Stimulated activated naive CD8-positive, alpha-beta T cell treated with anti-CD3 and anti-CD28 coated beads, Interleukin-15, Interleukin-2, amounts not matched to agents 100 ng/mL and 50 ng/mL, for 24 hours (primary cell): ENCODE results near the gene PDLIM7.

Experiments used
- H3K27ac Mint-ChIP-seq: one replicate; pipeline ENCODE4 v1.8.0; 2021; ENCODE audit warnings: mild to moderate bottlenecking, mixed read lengths
- H3K27me3 Mint-ChIP-seq: one replicate; pipeline ENCODE4 v1.8.0; 2021; ENCODE audit warnings: mixed read lengths
- H3K36me3 Mint-ChIP-seq: one replicate; pipeline ENCODE4 v1.8.0; 2021; ENCODE audit warnings: low read depth, mixed read lengths
- H3K4me1 Mint-ChIP-seq: one replicate; pipeline ENCODE4 v1.8.0; 2021; ENCODE audit warnings: low read depth, mixed read lengths
- H3K4me3 Mint-ChIP-seq: one replicate; pipeline ENCODE4 v1.8.0; 2021; ENCODE audit warnings: mild to moderate bottlenecking, mixed read lengths
- H3K9me3 Mint-ChIP-seq: one replicate; pipeline ENCODE4 v1.8.0; 2021; ENCODE audit warnings: mixed read lengths

Gene PDLIM7

GRCh38 chr5:177447066-177447610 is 50.3 kb downstream of the PDLIM7 start:
- H3K4me3 Mint-ChIP-seq, result peak overlapping the region; percentile 75
- H3K9me3 Mint-ChIP-seq, result no peaks in the 10 kb centered on the region
- H3K36me3 Mint-ChIP-seq, result peaks cover 5% of the 10 kb centered on the region
- H3K4me1 Mint-ChIP-seq, result peaks cover 44% of the 10 kb centered on the region
- H3K27me3 Mint-ChIP-seq, result no peaks in the 10 kb centered on the region
- H3K27ac Mint-ChIP-seq, result no peak overlapping the region

- Mint-ChIP-seq H3K27ac (peak within 1 kb of the TSS; percentile 77), H3K36me3 (peaks cover 6% of the 10 kb centered on the region), H3K9me3 (no peaks in the 10 kb centered on the region), H3K4me1 (peaks cover 40% of the 10 kb centered on the region), H3K4me3 (peak within 1 kb of the TSS; percentile 75), H3K27me3 (no peaks in the 10 kb centered on the region)
These were observed 51.0 kb downstream of the PDLIM7 start, which contains the start of gene PRR7 for GRCh38 chr5:177446200-177447065. Gene PRR7 (plus strand): TSS chr5:177446814. CDS start chr5:177455068, 8,254 bp downstream.

GRCh38 chr5:177445917-177446199 is 51.5 kb downstream of the PDLIM7 start:
- peak overlapping the region; percentile 75 for H3K4me3 Mint-ChIP-seq
- no peaks in the 10 kb centered on the region for H3K27me3 Mint-ChIP-seq
- H3K9me3 Mint-ChIP-seq, result no peaks in the 10 kb centered on the region
- H3K27ac Mint-ChIP-seq, result peak overlapping the region; percentile 68
- peaks cover 6% of the 10 kb centered on the region for H3K36me3 Mint-ChIP-seq
- H3K4me1 Mint-ChIP-seq, result peaks cover 44% of the 10 kb centered on the region

GRCh38 chr5:177445052-177445916 is 52.1 kb downstream of the PDLIM7 start:
- peaks cover 48% of the 10 kb centered on the region for H3K4me1 Mint-ChIP-seq
- peak overlapping the region; percentile 68 for H3K27ac Mint-ChIP-seq
- H3K27me3 Mint-ChIP-seq, result no peaks in the 10 kb centered on the region
- H3K9me3 Mint-ChIP-seq, result no peaks in the 10 kb centered on the region
- peak overlapping the region; percentile 75 for H3K4me3 Mint-ChIP-seq
- peaks cover 6% of the 10 kb centered on the region for H3K36me3 Mint-ChIP-seq

DNA sequence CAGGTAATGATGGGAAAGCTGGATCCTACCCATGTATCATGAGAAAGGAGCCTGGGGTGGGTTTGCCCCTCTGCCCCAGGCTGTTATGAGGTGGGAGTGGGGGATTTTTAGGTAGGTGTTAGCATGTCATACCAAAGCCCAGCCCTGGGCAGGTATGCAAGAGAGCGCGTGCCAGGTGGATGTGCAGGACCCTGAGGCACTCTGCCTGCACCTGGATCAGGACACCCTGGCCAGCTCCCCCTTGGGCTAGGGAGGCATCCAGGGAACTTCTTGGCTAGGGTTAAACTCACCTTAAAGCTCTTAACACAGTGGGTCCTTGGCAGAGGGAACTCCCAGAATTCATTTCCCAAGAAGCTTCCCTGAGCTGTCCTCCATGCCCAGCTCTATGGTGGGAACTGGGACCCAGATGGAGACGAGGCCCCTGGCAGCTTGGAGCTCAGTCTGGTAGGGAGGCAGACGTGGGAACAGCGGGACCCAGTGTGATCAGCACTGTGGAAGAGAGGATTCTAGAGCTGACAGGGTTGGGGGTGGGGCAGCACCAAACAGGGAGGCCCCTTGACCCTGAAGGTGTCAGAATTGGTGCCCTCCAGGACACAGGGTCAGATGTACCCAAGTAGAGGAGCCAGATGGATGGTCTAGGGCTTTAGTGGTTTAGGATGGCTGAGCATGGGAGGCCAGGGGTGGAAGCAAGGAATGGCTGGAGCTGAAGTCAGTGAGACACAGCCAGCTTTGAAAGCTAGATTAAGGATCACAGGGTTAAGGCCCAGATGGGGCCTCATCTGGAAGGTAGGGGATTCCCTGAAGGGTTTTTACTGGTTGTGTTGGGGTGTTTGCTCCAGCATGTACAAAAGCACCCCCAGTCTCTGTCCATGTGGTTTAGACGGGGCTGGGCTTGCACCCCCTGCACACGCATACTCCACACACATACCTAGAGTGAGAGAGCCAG is 53.0 kb downstream of the PDLIM7 start:
- Mint-ChIP-seq H3K9me3 (no peaks in the 10 kb centered on the region), H3K4me3 (peak overlapping the region; percentile 75), H3K4me1 (peaks cover 57% of the 10 kb centered on the region), H3K27me3 (no peaks in the 10 kb centered on the region), H3K36me3 (peaks cover 13% of the 10 kb centered on the region), H3K27ac (peak overlapping the region; percentile 68)

DNA sequence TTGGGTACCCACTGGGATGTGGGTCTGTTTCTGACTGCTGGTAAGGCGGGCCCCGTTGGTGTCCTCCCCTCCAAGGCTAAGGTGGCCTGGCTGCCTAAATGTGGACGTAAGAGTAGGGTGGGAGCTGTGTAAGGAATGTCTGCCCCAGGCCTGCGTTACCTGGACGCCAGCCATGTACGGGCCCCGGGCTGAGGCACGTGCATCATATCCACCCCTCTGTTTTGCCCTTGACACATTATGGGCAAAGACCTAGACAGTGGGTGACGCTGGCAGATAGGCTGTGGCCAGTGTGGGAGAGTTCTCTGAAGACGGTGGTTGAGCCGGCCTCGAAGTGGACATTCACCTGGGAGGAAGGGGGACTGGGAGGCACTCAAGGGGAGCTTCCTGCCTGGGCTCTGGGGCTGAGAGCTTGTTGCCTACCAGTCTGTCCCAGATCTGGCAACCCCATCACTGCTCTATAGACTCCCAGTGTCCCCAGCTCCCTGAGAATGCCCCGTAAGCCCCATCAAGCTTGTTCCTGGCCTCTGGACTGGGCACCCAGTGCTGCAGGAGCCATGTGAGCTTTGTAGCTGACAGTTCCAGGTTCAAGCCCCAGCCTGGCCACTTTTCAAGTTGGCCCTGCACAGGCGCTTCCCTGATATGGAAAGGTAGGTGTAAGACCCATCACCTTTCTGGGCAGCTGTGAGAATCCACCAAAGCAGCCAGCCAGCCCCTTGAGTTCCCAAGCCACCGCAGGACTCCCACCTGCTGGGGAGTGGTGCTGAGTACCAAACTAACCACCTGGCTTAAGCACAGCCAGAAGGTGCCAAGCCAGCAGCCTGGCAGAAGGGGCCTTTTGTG is 54.0 kb downstream of the PDLIM7 start:
- H3K9me3 Mint-ChIP-seq, result no peaks in the 10 kb centered on the region
- H3K27ac Mint-ChIP-seq, result no peak overlapping the region
- H3K4me1 Mint-ChIP-seq, result peaks cover 57% of the 10 kb centered on the region
- no peak overlapping the region for H3K4me3 Mint-ChIP-seq
- H3K36me3 Mint-ChIP-seq, result peaks cover 21% of the 10 kb centered on the region
- no peaks in the 10 kb centered on the region for H3K27me3 Mint-ChIP-seq

- Mint-ChIP-seq H3K4me1 (peaks cover 54% of the 10 kb centered on the region), H3K27ac (no peak overlapping the region), H3K9me3 (no peaks in the 10 kb centered on the region), H3K27me3 (no peaks in the 10 kb centered on the region), H3K4me3 (no peak overlapping the region), H3K36me3 (peaks cover 32% of the 10 kb centered on the region)
These were observed 55.2 kb downstream of the PDLIM7 start for GRCh38 chr5:177442066-177442826.

GRCh38 chr5:177440990-177441780 is 56.2 kb downstream of the PDLIM7 start:
- Mint-ChIP-seq H3K4me3 (no peak overlapping the region), H3K36me3 (peaks cover 42% of the 10 kb centered on the region), H3K27ac (peak overlapping the region; percentile 11)

DNA sequence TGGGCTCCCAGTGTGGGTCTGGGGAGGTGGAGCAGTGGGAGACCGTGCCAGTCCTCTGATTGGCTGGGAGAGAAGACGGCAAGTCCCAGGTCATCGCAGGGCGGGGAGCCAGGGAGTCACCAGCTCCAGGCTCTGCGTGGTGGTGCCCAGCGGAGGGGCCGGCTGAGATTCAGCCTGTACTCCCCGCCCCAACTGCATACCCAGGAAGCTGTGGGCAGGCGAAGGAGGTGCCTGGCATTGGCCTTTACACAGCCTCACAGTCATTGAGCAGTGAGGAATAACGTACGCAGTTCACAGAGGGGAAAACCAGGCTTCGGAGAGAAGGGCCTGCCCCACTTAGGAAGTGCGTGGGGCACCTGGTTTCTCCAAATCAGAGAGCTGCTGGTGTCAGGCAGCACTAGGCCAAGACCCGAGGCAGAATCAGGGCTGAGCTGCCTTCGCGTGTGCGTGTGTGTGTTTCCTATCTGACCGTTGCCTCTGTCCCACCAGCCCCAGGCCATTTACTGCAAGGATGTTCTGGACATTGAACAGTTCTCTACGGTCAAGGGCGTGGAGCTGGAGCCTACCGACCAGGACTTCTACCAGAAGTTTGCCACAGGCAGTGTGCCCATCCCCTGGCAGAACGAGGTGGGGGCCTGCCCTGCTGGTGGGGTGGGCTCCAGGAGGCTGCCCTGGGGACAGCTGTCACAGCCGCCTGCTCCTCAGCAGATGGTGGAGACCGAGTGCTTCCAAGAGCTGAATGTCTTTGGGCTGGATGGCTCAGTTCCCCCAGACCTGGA is 57.0 kb downstream of the PDLIM7 start:
- Mint-ChIP-seq H3K27me3 (no peaks in the 10 kb centered on the region), H3K36me3 (peaks cover 48% of the 10 kb centered on the region), H3K9me3 (no peaks in the 10 kb centered on the region), H3K4me3 (peak overlapping the region; percentile 20), H3K27ac (peak overlapping the region; percentile 82), H3K4me1 (peaks cover 60% of the 10 kb centered on the region)

More at GRCh38 chr5:177440990-177441780, 56.2 kb downstream of the PDLIM7 start:
- no peaks in the 10 kb centered on the region for H3K9me3 Mint-ChIP-seq
- H3K4me1 Mint-ChIP-seq, result peaks cover 61% of the 10 kb centered on the region
- H3K27me3 Mint-ChIP-seq, result no peaks in the 10 kb centered on the region

DNA sequence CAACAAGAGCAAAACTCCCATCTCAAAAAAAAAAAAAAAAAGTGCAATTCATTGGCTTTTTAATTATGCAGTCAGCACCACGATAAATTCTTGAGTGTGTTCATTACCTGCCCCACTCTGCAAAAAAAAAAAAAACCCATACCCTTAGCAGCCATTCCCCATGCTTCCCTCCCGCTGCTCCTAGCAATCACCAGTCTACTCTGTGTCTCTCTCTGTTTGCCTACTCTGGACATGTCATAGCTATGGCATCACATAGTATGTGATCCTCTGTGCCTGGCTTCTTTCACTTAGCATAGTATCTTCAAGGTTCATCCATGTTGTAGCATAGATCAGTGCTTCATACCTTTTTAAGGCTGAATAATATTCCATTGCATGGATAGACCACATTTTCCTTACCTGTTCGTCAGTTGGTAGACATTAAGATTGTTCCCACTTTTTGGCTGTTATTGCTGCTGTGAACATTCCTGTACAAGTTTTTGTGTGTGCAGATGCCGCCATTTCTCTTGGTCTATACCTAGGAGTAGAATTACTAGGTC is 57.8 kb downstream of the PDLIM7 start:
- Mint-ChIP-seq H3K4me3 (peak overlapping the region; percentile 20), H3K36me3 (peaks cover 56% of the 10 kb centered on the region), H3K4me1 (peaks cover 59% of the 10 kb centered on the region), H3K9me3 (no peaks in the 10 kb centered on the region), H3K27me3 (no peaks in the 10 kb centered on the region), H3K27ac (peak overlapping the region; percentile 82)

DNA sequence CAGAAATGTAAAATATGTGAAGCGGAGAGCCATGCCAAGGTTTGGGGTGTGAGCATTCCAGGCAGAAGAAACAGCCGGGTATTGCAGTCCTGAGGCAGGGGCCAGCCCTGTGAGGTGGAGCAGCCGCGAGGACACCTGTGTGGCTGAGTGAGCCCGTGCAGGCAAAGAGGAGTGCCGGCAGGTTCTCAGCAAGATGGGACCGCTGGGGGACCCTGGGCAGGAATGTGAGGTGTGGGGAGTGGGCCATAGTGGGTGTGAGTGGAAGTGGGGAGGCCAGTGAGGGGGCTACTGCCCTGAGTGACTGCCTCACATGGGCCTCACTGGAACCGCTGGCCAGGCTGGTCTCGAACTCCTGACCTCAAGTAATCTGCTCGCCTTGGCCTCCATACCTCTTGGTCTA is 58.9 kb downstream of the PDLIM7 start:
- Mint-ChIP-seq H3K4me3 (no peak overlapping the region), H3K4me1 (peaks cover 61% of the 10 kb centered on the region), H3K36me3 (peaks cover 67% of the 10 kb centered on the region), H3K9me3 (no peaks in the 10 kb centered on the region), H3K27ac (no peak overlapping the region), H3K27me3 (no peaks in the 10 kb centered on the region)
